ENCODE results near the gene SEC31A. TPM values are rescaled to one million over a fixed set of nuclear protein-coding genes. Genes with fewer than 3 reads are reported as not detected.
A peak's percentile ranks its signal among the peaks of the same experiment; 100 is the strongest.

The SEC31A gene
- total and polyA plus RNA-seq, 8 donors: 221 to 286 (median 251) TPM

GRCh38 chr4:82786828-82787227 is 104.1 kb downstream of the SEC31A start:
- H3K4me3 ChIP-seq: no peak overlapping the region

GRCh38 chr4:82785611-82786400 is 105.1 kb downstream of the SEC31A start:
- no peak overlapping the region for H3K4me3 ChIP-seq
- H3K36me3 ChIP-seq: no peaks in the 10 kb centered on the region
- intact Hi-C loops (cut with DNase I): no loop called here
- H3K4me1 ChIP-seq: peaks cover 4 to 18% of the 10 kb centered on the region in 2 donors
- ATAC-seq (peak; percentile 67), DNase-seq (no peak)
- H3K27ac ChIP-seq: peak overlapping the region in 1 of 2 donors; percentile 15
- no peaks in the 10 kb centered on the region for H3K27me3 ChIP-seq
- TF ChIP-seq, protein P1, sequence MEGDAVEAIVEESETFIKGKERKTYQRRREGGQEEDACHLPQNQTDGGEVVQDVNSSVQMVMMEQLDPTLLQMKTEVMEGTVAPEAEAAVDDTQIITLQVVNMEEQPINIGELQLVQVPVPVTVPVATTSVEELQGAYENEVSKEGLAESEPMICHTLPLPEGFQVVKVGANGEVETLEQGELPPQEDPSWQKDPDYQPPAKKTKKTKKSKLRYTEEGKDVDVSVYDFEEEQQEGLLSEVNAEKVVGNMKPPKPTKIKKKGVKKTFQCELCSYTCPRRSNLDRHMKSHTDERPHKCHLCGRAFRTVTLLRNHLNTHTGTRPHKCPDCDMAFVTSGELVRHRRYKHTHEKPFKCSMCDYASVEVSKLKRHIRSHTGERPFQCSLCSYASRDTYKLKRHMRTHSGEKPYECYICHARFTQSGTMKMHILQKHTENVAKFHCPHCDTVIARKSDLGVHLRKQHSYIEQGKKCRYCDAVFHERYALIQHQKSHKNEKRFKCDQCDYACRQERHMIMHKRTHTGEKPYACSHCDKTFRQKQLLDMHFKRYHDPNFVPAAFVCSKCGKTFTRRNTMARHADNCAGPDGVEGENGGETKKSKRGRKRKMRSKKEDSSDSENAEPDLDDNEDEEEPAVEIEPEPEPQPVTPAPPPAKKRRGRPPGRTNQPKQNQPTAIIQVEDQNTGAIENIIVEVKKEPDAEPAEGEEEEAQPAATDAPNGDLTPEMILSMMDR (IDR thresholded peaks at IDR 0.05): no peak
- H3K9me3 ChIP-seq: no peaks in the 10 kb centered on the region

More at GRCh38 chr4:82786828-82787227, 104.1 kb downstream of the SEC31A start:
- Histone ChIP-seq H3K27me3 (no peaks in the 10 kb centered on the region), H3K9me3 (no peaks in the 10 kb centered on the region), H3K36me3 (no peaks in the 10 kb centered on the region), H3K4me1 (peaks cover 3 to 8% of the 10 kb centered on the region in 2 donors), H3K27ac (no peak overlapping the region)
- TF ChIP-seq, protein P1 (IDR thresholded peaks at IDR 0.05): no peak
- no peak for ATAC-seq
- intact Hi-C loops (cut with DNase I): no loop called here
- no peak for DNase-seq

DNA sequence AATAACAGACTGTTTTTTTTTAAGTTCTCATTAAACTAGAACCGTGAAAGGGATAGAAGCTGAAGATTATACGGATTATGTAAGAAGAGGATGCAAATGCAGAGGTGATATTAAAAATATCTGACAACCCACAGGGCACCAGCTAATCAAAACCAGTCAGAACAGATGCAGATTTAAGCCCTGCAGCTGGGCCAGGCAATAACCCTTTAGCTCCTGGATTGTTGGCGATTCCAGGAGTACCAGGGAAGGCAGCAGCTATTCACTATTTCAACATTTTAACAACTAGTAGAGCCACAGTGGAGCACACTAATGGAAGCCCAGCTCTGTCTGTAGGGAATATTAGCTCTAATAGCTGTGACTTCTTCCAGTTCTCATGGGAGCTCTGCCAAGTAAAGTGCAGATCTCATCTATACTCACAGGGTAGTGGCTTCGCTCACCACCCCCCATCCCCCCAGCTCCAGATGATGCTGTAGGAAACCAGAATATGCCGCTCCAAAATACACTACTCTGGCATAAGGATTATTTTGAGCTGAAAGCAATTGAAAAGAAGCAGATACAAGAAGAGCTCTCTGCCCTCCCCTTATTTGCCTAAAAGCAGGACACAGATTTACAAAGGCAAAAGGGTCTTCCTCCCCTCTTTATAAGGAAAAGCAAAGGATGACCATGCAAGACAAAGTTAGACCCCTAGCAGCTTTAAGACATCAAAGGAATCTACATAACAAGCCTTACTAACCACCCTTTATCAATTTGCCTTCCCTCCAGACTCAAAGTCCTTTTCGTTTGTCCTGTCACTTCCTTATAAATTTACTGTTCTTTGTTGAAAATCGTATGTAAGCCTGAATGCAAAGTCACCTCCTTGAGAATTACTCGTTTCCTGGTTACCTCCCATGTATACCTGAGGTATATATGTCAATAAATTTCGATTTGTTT is 106.0 kb downstream of the SEC31A start:
- DNase-seq (peak in 1 of 4 donors; percentile 35), ATAC-seq (no peak)
- Histone ChIP-seq H3K27ac (peak overlapping the region in 1 of 2 donors; percentile 15), H3K4me1 (peaks cover 8 to 18% of the 10 kb centered on the region in 2 donors), H3K27me3 (no peaks in the 10 kb centered on the region), H3K9me3 (no peaks in the 10 kb centered on the region), H3K4me3 (no peak overlapping the region), H3K36me3 (no peaks in the 10 kb centered on the region)
- TF ChIP-seq, protein P1 (IDR thresholded peaks at IDR 0.05): no peak
- intact Hi-C loops (cut with DNase I): no loop called here

DNA sequence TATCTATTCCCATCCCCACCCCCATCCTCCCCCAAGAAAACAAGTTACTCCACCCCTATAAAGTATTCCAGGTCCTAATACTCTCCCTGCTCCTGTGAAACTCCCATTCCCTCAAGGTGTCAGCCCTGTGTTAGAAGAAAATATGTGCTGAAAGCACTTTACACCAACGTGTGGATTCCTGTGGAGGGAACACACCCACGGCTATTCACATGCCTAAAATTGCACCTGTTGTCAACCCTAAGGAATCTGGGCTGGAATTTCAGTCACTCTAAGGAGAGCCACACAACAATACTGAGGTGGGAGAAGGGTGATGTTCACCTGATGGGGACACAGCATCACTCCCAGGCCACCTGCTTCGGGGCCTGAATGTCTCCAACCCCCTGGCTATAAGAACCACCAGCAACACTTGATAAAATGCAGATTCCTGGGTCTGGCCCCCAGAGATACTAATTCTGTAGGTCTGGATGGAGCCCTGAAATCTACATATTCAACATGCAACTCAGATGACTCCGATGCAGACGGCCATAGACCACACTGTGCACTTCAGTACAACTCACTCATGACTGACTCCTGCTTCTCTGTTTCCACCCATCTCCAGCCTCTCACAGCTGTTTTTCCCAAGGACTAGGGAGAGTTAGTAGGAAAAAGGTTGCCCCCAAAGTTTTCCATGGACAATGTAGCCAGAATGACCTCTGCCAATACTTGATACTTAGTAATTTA is 108.2 kb downstream of the SEC31A start:
- Histone ChIP-seq H3K27ac (no peak overlapping the region), H3K4me3 (no peak overlapping the region), H3K36me3 (no peaks in the 10 kb centered on the region), H3K27me3 (no peaks in the 10 kb centered on the region), H3K9me3 (no peaks in the 10 kb centered on the region), H3K4me1 (peaks cover 8 to 18% of the 10 kb centered on the region in 2 donors)
- intact Hi-C loops (cut with DNase I): no loop called here
- TF ChIP-seq, protein P1 (IDR thresholded peaks at IDR 0.05): no peak
- ATAC-seq (peak; percentile 75), DNase-seq (no peak)

Data from left lung (tissue), 10 donors.